Transverse colon (tissue), 4 donors: Measurements from ENCODE around the gene UBE4A. TPM values are rescaled to one million over a fixed set of nuclear protein-coding genes. Genes with fewer than 3 reads are reported as not detected.
A peak's percentile ranks its signal among the peaks of the same experiment; 100 is the strongest.
"Not testable (repeated sequence)": the region's sequence is repeated elsewhere in the genome, so short reads cannot be mapped to it uniquely, and the experiment has no call there.

Source experiments
- DNase-seq: peaks from one replicate; pipeline ENCODE4 v3.0.0-alpha.2; 2019
- H3K27ac ChIP-seq, 4 donors: fragments of 200-600 bp; sonication (generic); 2 replicates each; pipeline ENCODE4 v1.5.1; 2016 to 2018; ENCODE audit warnings: inconsistent platforms in 4 of 4
- H3K27me3 ChIP-seq: fragments of 200-600 bp; sonication (generic); 2 replicates; pipeline ENCODE4 v1.5.1; 2017; ENCODE audit warnings: inconsistent platforms
- H3K36me3 ChIP-seq, 4 donors: fragments of 200-600 bp; sonication (generic); 2 replicates each; pipeline ENCODE4 v1.5.1; 2017 to 2019; ENCODE audit warnings: inconsistent platforms in 4 of 4
- H3K4me1 ChIP-seq, 4 donors: fragments of 200-600 bp; sonication (generic); 2 replicates each; pipeline ENCODE4 v1.5.1; 2017 to 2020; ENCODE audit warnings: inconsistent platforms in 4 of 4
- H3K4me3 ChIP-seq, 4 donors: fragments of 200-600 bp; sonication (generic); 1 replicate in 1 of 4; 2 replicates in 3 of 4; pipeline versions ENCODE4 v1.5.1 to v1.6.1; 2017 to 2019; ENCODE audit warnings: inconsistent platforms in 4 of 4
- H3K9me3 ChIP-seq, 2 donors: fragments of 200-600 bp; sonication (generic); 2 replicates each; pipeline ENCODE4 v1.5.1; 2017 to 2019; ENCODE audit warnings: inconsistent platforms in 2 of 2
- CTCF ChIP-seq, 5 experiments: fragments of 200-600 bp in 3 of 5; fragments of 450-650 bp in 2 of 5; sonication (generic) in 3 of 5; IDR thresholded peaks; 1 replicate in 2 of 5; 2 replicates in 3 of 5; pipeline ENCODE4 v1.5.1; 2016 to 2017; ENCODE audit warnings: antibody characterized with exemption in 5 of 5, inconsistent platforms in 3 of 5, mild to moderate bottlenecking in 2 of 5, moderate library complexity in 1 of 5
- EP300 ChIP-seq: sonication (generic); formaldehyde crosslinking; IDR thresholded peaks from one replicate; pipeline ENCODE4 v1.6.1; 2017; ENCODE audit warnings: antibody characterized with exemption, low read depth
- POLR2A ChIP-seq: fragments of 450-650 bp; IDR thresholded peaks from one replicate; pipeline ENCODE4 v1.6.1; 2016; ENCODE audit warnings: antibody characterized with exemption, mild to moderate bottlenecking, moderate library complexity
- POLR2AphosphoS5 ChIP-seq, 3 donors: sonication (generic); formaldehyde crosslinking; IDR thresholded peaks; one replicate each; pipeline ENCODE4 v1.6.1; 2016; ENCODE audit warnings: antibody characterized with exemption in 3 of 3
- WGBS, 2 donors: methylation state at CpG; one replicate each; pipeline ENCODE4 v1.1.5; 2018; ENCODE audit warnings: low coverage in 1 of 2; 5-methylcytosine and 5-hydroxymethylcytosine counted together
- in situ Hi-C, 4 donors: fragments of 200-750 bp; cut with MboI; loops; one replicate each; pipeline versions ENCODE4 v1.15.0 to v1.15.1; 2017; ENCODE audit warnings: low sequenced_read_pairs in 3 of 4, low pct_ligation_motif_present in 1 of 4, low pct_unique_long_range_greater_than_20kb in 1 of 4
- intact Hi-C: fragments of 100-400 bp; cut with DNase I; formaldehyde crosslinking; loops from one replicate; pipeline ENCODE4 v1.15.1; 2023; ENCODE audit warnings: low total_unique reads
- total RNA-seq, 4 donors: library from RNA; depleted of rRNA; stranded (reverse); fragments of >200 nt; gene quantifications; one replicate each; pipeline ENCODE4 v1.1.0, GENCODE V29; 2016

UBE4A gene
- total RNA-seq, 4 donors from 2014 or later: 42.3 to 54.3 (median 49.2) TPM

GRCh38 chr11:118412921-118413320 lies 53.5 kb downstream of the UBE4A start:
- H3K36me3 ChIP-seq: peaks cover 0 to 21% (median 5%) of the 10 kb centered on the region in 4 donors
- intact Hi-C loops (no loop called here), in situ Hi-C loops (no loop called here)
- H3K27me3 ChIP-seq: no peaks in the 10 kb centered on the region
- H3K4me1 ChIP-seq: peaks cover 0 to 16% (median 6%) of the 10 kb centered on the region in 4 donors
- no peak for TF ChIP-seq EP300
- TF ChIP-seq POLR2AphosphoS5 (IDR thresholded peaks at IDR 0.05): no peak
- no peak for TF ChIP-seq POLR2A
- TF ChIP-seq CTCF (IDR thresholded peaks at IDR 0.05): no peak
- no peak overlapping the region for H3K4me3 ChIP-seq
- no peaks in the 10 kb centered on the region for H3K9me3 ChIP-seq
- 55 to 60% methylated on average over 1 of the region's 1 CpG for WGBS, 2 donors
- no peak overlapping the region for H3K27ac ChIP-seq
- DNase-seq: no peak

DNA sequence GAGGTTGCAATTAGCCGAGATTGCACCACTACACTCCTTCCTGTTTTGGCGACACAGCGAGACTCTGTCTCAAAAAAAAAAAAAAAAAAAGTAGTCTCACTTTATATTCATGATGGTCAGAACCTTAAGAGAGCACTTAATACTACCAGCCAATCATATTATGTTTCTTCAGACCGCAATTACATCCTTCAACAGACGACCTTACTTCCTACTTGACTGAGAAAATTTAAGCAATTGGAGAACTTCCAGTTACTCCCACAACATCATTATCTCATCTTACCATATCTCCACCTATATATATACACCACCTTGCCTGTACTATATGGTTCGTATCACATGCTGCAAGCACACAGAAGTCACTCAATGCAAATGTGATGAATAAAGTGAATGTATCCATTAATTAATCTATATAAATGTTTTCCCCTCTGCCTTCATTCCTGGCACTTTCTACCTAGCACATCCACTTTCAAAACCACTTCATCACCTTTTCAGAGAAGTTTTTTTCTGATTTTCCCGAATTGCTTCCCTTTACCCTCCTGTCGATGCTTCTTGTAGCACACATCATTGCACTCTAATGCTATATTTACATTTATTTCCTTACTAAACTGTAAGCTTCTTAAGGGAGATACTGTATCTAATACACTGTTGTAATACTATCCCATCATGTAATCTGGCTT lies 55.8 kb downstream of the UBE4A start:
- no peak for TF ChIP-seq EP300
- H3K27ac ChIP-seq: peak overlapping the region in 2 of 4 donors; percentile 23 to 26
- DNase-seq: no peak
- no peak overlapping the region for H3K4me3 ChIP-seq
- 73% methylated on average over 8 of the region's 8 CpGs for WGBS, 2 donors
- H3K27me3 ChIP-seq: no peaks in the 10 kb centered on the region
- in situ Hi-C loops: no loop called here
- peaks cover 3 to 26% (median 6%) of the 10 kb centered on the region in 4 donors for H3K4me1 ChIP-seq
- H3K36me3 ChIP-seq: peaks cover 0 to 5% (median under 1%) of the 10 kb centered on the region in 4 donors
- intact Hi-C loops: no loop called here
- no peaks in the 10 kb centered on the region for H3K9me3 ChIP-seq

- intact Hi-C loops (no loop called here), in situ Hi-C loops (no loop called here)
Measured at GRCh38 chr11:118415739-118416068, 56.3 kb downstream of the UBE4A start.

GRCh38 chr11:118416900-118417299 lies 57.5 kb downstream of the UBE4A start:
- in situ Hi-C loops, H3K9me3 ChIP-seq, DNase-seq, H3K4me3 ChIP-seq, intact Hi-C loops, H3K36me3 ChIP-seq, H3K27ac ChIP-seq, H3K27me3 ChIP-seq: not testable (repeated sequence)
- peaks cover 3 to 26% (median 6%) of the 10 kb centered on the region in 4 donors for H3K4me1 ChIP-seq

More at GRCh38 chr11:118415739-118416068, 56.3 kb downstream of the UBE4A start:
- Histone ChIP-seq H3K27me3 (no peaks in the 10 kb centered on the region), H3K36me3 (peaks cover 0 to 5% (median 0%) of the 10 kb centered on the region in 4 donors), H3K9me3 (no peaks in the 10 kb centered on the region), H3K4me1 (peaks cover 3 to 26% (median 6%) of the 10 kb centered on the region in 4 donors), H3K4me3 (no peak overlapping the region), H3K27ac (peak overlapping the region in 2 of 4 donors; percentile 23 to 26)
- DNase-seq: peak; percentile 40
- no peak for TF ChIP-seq POLR2A
- TF ChIP-seq POLR2AphosphoS5 (IDR thresholded peaks at IDR 0.05): peak in 1 of 3 donors; percentile 15

DNA sequence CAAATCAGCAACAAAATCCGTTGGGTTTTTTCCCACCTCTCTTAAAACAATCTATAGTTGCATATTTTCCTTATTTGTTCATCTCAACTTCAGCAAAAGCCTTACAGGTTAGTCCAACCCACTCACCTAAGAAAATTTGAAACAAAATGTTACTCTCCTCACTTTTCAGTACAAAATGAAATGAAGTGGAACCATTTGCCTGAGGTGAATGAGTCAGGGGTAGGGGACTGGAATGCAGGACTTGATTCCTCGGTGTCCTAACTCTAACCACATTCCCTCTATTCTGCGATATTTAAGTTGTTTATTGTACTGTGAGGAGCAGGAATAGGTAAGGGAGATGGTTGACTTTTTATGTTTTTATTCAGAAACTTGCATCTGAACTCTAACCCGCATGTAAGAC lies 58.4 kb downstream of the UBE4A start:
- H3K4me1 ChIP-seq: peaks cover 3 to 23% (median 4%) of the 10 kb centered on the region in 4 donors
- in situ Hi-C loops (no loop called here), intact Hi-C loops (no loop called here)
- DNase-seq: no peak
- no peak for TF ChIP-seq POLR2A
- no peak for TF ChIP-seq EP300
- TF ChIP-seq POLR2AphosphoS5 (IDR thresholded peaks at IDR 0.05): no peak
- TF ChIP-seq CTCF (IDR thresholded peaks at IDR 0.05): no peak
- no peaks in the 10 kb centered on the region for H3K9me3 ChIP-seq
- H3K4me3 ChIP-seq: no peak overlapping the region
- WGBS, 2 donors: 74 to 79% methylated on average over 4 of the region's 4 CpGs
- H3K27ac ChIP-seq: no peak overlapping the region
- H3K36me3 ChIP-seq: peaks cover 0 to 5% (median 0%) of the 10 kb centered on the region in 4 donors
- H3K27me3 ChIP-seq: no peaks in the 10 kb centered on the region
